Bronchial epithelial cell (primary cell): ENCODE measurements around the gene DDX42. TPM values are rescaled to one million over a fixed set of nuclear protein-coding genes. Genes with fewer than 3 reads are reported as not detected.
A peak's percentile ranks its signal among the peaks of the same experiment; 100 is the strongest.

Experiments
- DNase-seq: peaks from one replicate; pipeline ENCODE4 v3.0.0-alpha.2; 2010; ENCODE audit warnings: low read depth
- FAIRE-seq: peaks from 2 replicates; lab custom pipeline; 2011; peaks lifted over from hg19 to GRCh38; lab: Jason Lieb, UNC
- H3K27me3 ChIP-seq: 2 replicates; pipeline ENCODE4 v1.5.1; 2011; ENCODE audit warnings: low read length; ENCODE audit not compliant: control insufficient read depth, insufficient read depth
- H3K36me3 ChIP-seq: 2 replicates; pipeline ENCODE4 v1.5.1; 2011; ENCODE audit warnings: low read length; ENCODE audit not compliant: control insufficient read depth, insufficient read depth
- H3K4me3 ChIP-seq: 2 replicates; pipeline ENCODE4 v1.5.1; 2011; ENCODE audit warnings: mild to moderate bottlenecking, low read depth, low read length, control low read depth
- CTCF ChIP-seq: IDR thresholded peaks from 2 replicates; pipeline ENCODE4 v1.5.1; 2011; ENCODE audit warnings: mild to moderate bottlenecking, moderate library complexity, low read length, control low read depth, inconsistent platforms; ENCODE audit not compliant: insufficient read depth, severe bottlenecking
- total RNA-seq: library from RNA; depleted of rRNA; stranded (reverse); fragments of >200 nt; gene quantifications from 2 replicates; pipeline ENCODE4 v1.2.1, GENCODE V29; 2014

DDX42 gene
- total RNA-seq, 1 donor from 2014 or later, result 65.0 TPM

DNA sequence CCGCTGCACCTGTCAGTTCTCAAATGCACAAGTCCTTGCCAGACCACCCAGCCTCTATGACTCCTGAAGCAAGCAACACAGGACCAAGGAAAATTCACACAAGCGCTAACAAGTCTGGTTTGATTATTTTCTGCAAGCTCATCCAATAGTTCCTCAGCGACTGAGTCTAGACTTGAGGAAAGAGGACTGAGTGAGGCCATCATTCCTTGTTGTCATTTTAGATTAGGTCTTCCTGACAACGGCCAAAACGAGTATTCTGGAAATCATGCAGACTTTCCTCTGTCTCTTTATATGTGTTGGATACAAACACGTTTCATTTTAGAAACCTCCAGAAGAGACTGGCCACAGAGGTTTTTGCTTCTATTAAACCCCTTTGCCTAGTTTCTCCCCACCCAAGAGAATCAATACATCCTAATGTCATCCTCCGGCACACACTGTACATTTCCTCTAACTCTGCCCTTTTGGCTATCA, 1.1 kb upstream of the DDX42 start:
- Histone ChIP-seq H3K4me3 (peak overlapping the region; percentile 86), H3K27me3 (no peaks in the 10 kb centered on the region), H3K36me3 (peaks cover 2% of the 10 kb centered on the region)
- TF ChIP-seq CTCF, result no peak
- DNase-seq (peak; percentile 53), FAIRE-seq (no peak)

DNA sequence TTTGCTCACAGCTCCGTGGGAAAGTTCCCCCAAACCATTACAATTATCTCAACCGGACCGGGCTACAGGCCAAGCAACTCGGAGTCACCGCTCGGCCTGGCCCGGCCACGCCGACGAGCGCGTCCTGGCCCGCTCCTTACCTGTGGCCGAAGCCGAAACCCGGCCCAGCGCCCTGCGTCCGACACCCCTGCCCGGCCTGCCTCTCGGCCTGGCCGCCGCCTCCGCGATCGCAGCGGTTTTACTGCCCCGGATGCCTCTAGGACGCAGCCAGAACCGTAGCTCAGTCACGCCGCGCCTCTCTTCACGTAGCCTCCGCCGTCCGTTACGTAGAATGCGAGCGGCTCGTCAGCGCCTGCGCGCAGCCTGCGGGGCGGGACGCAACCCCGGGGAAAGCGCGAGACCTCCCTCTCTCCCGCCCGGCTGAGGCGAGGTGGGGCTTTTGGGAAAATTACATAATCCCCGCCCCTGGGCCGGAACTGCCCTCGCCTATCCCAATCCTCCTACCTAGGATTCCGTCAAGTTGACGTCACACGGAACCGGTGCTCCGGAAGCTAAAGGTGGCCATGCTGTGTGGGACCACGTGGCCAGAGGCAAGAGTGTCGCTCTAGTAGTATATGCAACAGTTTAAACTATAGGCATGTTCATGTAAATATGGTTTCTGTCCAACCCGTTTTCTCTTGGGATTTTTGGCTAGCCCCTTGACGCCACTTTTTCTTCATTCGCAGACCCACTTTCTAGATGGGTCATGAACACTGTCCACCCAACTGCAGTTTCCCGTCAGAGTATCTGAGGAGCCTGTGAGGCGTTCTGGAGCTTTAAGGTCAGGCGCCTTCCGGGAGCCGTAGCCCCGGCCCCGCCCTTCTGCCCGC, 464 bp upstream of the DDX42 start, which contains the start of gene CCDC47:
CCDC47 (minus strand) TSS at position 326 of the 869 bp plus-strand sequence. CDS start 7,422 bp downstream, outside the sequence.
- no peak for TF ChIP-seq CTCF
- Histone ChIP-seq H3K27me3 (no peaks in the 10 kb centered on the region), H3K4me3 (peak within 1 kb of the TSS; percentile 86), H3K36me3 (peaks cover 1% of the 10 kb centered on the region)
- DNase-seq (peak; percentile 97), FAIRE-seq (no peak)

DNA sequence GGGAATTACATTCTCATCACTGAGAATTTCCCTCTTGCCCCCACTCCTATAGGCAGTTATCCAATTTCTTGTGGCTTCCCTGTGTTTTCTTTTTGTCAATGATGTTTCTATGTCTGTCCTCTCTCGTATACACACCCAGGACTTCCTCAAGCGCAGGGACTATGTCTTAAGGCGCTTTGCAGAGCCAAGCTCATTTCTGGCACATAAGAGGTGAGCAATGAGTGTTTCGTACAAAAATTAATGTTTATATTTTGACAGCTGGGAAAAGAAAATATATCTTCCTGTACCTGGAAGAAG, 947 bp downstream of the DDX42 start:
- no peak for TF ChIP-seq CTCF
- no peak for FAIRE-seq
- Histone ChIP-seq H3K27me3 (no peaks in the 10 kb centered on the region), H3K36me3 (peaks cover 1% of the 10 kb centered on the region), H3K4me3 (peak overlapping the region; percentile 86)
- no peak for DNase-seq

DNA sequence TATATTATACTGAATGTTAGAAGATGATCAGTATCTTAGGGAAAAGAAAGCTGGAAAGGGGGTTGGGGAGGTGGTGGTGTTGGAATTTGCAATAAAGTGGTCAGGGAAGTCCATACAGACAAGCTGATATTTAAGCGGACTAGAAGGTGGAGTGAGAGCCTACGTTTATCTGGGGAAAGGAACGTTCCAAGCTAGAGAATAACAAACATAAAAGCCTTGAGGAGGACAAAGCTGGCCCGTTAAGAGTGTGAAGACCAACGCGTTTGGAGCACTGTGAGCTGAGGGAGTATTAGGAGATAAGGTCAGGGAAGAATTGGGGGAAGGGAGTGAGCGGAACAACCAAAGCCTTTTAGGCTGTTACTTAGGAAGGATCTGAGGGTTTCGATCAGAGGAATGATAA, 1.4 kb downstream of the DDX42 start:
- FAIRE-seq (no peak), DNase-seq (no peak)
- Histone ChIP-seq H3K27me3 (no peaks in the 10 kb centered on the region), H3K4me3 (peak overlapping the region; percentile 86), H3K36me3 (peaks cover 1% of the 10 kb centered on the region)
- TF ChIP-seq CTCF, result no peak

DNA sequence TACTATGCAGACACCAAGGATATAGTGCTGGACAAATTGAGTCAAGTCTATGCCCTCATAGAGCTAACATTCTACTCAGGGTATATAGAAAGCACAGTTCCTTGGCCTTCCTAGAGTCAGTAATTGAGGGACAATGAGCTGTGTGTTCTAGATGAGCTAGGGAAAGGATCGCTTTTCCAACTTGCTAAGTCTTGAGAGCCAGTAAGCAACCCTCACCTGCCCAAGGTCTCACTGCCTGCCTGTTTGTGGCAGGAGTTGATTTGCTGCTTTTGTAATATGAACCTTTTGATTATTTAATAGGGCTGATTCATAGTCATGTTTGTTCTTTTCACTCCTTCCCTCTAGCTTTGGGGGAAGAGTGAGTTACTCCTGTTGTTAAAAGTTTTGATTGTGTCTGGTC, 6.5 kb downstream of the DDX42 start:
- FAIRE-seq, result no peak

More for the DNA sequence above, 6.5 kb downstream of the DDX42 start:
- peaks cover 1% of the 10 kb centered on the region for H3K36me3 ChIP-seq
- no peak for TF ChIP-seq CTCF
- H3K4me3 ChIP-seq, result no peak overlapping the region
- DNase-seq, result peak; percentile 87
- no peaks in the 10 kb centered on the region for H3K27me3 ChIP-seq
